Anterior cingulate cortex (tissue), 58 donors: ENCODE data around the gene PFKL.
"Not testable (repeated sequence)": the region's sequence is repeated elsewhere in the genome, so short reads cannot be mapped to it uniquely, and the experiment has no call there.

ENCODE experiments used
- DNase-seq, 58 donors: peaks; one replicate each; lab custom pipeline; 2025; lab: John Stamatoyannopoulos, UW

PFKL gene

DNA sequence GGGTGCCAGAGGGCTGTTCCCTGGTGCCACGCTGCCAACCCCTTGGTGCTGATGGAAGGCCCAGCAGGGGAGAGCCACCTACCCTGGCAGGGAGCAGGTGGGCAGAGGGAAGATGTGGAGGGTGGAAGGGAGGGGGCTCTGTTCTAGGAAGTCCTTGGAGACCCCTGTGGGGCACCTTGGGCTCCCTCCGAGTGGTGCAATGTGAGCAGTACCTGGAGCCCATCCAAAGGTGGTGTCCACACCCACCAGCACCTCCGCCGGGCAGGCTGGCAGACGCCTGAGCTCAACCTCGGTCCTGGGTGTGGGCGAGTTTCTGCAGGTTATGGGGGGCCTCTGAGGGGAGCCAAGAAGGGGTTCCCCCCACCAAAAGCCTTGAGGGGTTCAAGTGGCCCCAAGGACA is 26.8 kb upstream of the PFKL start:
- DNase-seq = no peak

GRCh38 chr21:44275041-44275440 is 24.8 kb upstream of the PFKL start:
- DNase-seq = no peak

DNA sequence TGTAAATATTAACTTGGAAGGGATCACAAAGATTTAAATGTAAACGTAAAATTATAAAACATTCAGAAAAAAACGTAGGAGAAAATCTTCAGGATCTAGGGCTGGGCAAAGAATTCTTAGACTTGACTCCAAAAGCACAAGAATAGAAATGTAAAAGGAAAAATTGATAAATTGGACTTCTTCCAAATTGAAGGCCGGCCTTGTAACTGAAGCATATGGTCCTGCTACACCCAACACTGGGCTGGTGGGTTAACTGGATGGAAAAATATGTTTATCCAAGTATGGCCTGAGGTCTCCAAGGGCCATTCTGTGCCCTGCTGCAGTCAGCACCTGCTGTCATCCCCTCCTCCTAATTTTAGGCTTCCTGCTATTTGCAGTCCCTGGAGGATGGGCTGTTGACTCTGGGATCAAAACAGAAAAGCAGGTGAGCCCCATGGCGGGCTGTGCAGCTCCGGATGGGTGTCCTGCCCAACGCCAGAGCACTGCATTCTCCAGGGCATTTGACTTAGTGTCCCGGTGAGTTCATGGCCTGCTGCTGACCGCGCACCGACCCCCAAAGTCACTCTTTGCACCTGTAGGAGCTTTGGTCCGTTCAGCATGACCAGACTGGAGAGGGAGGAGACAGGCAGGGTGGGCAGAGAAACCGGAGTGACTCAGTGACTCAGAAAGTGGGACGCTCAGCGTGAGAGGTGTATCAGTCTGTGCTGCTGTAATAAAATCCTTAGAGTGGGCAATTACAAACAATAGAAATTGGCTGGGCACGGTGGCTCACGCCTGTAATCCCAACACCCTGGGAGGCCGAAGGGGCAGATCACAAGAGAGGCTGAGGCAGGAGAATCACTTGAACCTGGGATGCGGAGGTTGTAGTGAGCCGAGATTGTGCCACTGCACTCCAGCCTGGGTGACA is 20.2 kb upstream of the PFKL start:
- no peak for DNase-seq

DNA sequence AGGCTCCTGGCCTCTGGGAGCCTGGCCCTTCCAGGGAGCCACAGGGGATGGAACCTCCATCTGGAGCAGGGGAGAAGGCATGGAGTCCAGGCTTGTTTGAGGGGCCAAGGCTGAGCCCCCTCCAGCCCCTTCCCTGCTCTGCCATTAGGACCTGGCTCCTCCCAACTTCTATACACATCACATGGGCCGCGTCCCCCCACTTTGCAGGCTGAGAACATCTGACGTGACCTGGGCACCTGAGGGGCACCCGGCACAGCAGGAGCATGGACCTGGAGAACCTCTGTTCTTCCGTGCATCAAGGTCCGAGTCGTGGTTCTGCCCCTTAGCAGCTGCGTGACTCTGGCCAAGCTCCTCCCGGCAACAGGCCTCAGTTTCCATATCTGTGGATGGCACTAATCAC is 18.1 kb upstream of the PFKL start:
- no peak for DNase-seq

DNA sequence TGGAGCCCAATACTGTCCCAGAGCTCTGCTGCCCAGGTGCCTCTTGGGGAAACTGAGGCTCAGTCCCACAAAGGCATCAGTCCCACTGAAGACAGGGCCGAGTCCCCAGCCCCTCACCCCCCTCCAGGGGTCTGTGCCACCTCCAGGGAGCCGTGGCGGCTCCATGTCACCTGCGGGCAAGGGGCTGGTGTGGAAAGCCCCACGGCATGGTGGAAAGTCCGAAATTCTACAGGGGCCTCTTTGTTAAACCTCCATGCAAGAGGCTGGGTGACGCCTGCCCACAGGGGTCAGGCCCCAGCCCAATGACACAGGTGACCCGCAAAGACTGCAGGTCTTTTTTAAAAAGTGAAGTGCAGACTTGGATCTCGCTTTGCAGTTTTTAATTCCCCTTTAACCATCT is 17.5 kb upstream of the PFKL start:
- DNase-seq = no peak

- DNase-seq = not testable (repeated sequence)
These were observed 16.6 kb upstream of the PFKL start for GRCh38 chr21:44283211-44283785.

DNA sequence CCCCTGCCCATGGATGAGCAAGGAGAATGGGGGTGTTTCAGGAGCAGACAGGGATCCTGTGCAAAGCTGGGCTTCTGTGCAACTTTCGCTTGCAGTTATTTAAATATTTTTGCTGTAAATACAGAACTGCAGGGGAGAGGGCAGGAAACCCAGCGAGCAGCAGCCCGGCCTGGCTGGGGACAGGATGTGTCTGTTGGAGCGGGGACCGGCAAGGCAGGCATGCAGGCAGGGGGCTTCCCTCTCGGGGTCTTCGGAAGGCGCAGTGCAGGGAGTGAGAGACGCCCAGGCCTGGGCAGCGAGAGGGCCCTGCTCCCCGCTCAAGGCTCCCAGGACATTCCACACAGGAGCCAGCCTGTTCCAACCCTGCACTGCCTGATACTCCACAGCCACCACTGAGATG is 15.9 kb upstream of the PFKL start:
- DNase-seq = no peak

DNA sequence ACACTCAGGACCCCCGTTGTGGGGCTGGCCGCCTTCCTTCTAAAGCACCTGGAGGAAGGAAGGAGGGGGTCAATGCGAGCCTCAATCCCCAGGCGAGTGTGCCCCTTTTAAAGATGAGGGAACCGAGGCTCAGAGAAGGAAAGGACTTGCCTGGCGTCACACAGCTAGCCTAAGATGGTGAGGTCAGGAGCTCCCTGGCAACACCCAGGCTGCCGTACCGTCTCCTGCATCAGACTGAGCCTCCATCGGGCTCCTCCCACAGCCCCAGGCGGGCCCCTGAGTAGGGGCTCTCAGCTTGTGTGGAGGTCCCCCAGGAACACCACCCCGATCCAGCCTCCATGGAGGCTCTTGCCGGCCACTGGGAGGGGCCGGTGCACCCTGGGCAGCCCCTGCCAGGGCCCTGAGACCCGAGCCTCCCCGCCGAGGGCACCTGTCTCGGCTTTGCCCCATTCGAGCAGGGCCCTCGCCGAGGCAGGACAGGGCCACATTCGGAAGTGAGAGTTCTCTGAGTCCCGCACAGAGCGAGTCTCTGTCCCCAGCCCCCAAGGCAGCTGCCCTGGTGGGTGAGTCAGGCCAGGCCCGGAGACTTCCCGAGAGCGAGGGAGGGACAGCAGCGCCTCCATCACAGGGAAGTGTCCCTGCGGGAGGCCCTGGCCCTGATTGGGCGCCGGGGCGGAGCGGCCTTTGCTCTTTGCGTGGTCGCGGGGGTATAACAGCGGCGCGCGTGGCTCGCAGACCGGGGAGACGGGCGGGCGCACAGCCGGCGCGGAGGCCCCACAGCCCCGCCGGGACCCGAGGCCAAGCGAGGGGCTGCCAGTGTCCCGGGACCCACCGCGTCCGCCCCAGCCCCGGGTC is 14.5 kb upstream of the PFKL start, which contains the start of gene AIRE:
Gene AIRE (plus strand): TSS at position 739 of the 855 bp plus-strand sequence. CDS start 131 bp downstream, outside the sequence.
- DNase-seq = no peak

DNA sequence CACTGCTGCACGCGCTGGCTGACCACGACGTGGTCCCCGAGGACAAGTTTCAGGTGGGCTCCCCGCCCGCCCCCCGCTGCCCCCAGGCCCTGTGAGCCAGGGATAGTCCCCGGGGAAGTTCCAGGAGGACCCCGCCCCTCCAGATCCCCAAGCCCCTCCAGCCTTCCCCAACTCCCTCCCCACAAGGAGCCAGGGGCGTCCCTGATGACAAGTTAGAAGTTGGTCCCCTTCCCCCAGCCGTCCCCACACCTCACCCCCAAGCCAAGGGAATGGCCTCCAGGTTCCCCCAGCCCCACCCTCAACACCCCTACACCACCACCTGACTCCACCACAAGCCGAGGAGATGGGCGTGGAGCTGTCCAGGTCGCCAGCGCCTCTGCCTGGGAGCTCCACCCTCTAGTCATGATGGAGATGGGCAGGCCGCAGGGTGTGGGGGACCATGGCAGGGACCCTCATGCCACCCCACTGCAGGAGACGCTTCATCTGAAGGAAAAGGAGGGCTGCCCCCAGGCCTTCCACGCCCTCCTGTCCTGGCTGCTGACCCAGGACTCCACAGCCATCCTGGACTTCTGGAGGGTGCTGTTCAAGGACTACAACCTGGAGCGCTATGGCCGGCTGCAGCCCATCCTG is 13.7 kb upstream of the PFKL start:
- no peak for DNase-seq

- DNase-seq = no peak
These were observed 12.9 kb upstream of the PFKL start for GRCh38 chr21:44286716-44287632.

GRCh38 chr21:44288251-44289110 is 11.4 kb upstream of the PFKL start:
- DNase-seq = no peak

DNA sequence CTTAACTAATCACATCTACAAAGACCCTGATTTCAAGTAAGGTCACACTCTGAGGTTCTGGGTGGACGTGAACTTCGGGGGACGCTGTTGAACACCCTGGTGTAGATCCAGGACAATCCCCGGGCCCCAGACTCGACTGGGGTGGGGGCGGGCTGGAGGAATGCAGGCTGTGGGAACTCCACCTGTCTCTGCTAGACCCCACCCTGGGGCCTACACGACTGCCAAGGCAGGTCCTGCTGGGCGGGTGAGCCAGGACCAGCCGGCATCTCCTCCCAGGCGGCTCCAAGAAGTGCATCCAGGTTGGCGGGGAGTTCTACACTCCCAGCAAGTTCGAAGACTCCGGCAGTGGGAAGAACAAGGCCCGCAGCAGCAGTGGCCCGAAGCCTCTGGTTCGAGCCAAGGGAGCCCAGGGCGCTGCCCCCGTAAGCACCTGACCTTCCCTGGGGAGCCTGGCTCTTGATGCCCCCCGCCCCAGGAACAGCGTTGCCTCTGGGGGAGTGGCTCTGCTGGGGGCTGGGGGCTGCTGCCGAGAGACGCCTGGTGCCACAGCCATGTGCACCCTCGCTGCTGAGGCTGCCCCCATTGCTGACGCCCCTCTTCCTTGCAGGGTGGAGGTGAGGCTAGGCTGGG is 10.4 kb upstream of the PFKL start:
- DNase-seq = no peak

DNA sequence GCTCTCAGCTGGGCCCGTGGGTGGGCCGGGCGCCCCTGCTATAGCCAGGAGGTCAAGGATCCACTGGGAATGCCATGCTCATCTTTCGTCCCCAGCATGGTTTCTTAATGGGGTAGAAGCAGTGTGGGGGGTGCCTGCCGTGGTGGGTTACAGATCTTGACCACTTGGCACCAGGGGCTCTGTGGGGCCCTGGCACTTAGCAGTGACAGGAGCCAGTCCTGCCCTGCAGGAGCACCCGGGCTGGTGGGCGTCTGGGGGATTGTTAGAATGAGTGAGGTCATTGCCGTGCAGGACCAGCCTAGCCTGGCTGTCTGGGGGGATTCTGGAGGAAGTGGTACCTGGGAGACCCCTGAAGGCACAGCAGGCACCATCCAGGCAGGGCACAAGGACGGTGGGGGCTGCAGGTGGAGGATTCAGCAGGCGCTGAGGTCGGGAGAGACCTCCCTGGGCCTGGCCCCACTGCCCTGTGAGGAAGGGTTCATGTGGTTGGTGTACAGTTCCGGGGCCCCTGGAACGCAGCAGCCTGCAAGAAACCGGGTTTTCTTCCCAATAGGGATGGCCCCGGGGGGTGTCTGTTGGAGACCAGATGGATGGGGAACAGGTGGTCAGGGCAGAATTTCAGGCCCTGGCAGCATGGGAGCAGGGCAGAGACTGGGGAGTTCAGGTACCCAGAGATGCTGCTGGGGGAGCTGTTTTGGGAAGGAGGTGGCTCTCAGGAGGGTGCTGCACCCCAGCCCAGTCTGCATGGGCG is 9.4 kb upstream of the PFKL start:
- DNase-seq = no peak

DNA sequence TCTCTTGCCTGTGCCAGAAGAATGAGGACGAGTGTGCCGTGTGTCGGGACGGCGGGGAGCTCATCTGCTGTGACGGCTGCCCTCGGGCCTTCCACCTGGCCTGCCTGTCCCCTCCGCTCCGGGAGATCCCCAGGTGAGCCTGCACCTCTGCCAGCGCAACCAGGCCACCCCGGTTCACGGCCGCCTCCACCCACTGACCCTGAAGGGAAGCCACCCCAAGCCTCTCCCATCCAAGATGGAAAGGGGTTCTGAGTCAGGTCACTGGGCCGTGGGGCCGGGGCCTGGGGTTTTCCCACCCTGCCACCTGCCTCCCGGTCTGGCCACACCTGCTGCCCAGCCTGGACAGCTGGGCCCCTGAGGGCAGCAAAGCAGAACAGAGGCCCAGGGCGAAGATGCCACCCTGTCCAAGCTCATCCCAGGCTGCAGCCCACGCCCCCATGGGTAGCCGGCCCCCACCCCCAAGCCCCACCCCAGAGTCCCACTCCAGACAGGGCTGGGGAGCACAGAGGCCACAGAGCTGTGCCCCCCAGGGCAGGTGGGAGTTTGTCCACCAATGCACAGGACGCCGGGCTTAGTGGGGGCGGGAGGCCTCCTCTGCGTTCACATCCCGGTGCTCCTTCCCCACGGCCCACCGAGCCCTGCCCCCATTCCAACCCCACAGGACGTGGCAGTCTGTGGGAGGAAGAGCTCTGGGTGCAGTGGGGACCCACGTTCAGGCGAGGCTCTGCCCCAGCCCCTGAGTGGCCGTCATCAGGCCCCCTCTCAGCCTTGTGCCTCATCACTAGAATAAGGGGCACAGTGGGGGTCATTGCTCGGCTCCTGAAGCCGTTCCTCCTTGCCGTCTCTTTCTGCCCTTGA is 8.5 kb upstream of the PFKL start:
- no peak for DNase-seq

DNA sequence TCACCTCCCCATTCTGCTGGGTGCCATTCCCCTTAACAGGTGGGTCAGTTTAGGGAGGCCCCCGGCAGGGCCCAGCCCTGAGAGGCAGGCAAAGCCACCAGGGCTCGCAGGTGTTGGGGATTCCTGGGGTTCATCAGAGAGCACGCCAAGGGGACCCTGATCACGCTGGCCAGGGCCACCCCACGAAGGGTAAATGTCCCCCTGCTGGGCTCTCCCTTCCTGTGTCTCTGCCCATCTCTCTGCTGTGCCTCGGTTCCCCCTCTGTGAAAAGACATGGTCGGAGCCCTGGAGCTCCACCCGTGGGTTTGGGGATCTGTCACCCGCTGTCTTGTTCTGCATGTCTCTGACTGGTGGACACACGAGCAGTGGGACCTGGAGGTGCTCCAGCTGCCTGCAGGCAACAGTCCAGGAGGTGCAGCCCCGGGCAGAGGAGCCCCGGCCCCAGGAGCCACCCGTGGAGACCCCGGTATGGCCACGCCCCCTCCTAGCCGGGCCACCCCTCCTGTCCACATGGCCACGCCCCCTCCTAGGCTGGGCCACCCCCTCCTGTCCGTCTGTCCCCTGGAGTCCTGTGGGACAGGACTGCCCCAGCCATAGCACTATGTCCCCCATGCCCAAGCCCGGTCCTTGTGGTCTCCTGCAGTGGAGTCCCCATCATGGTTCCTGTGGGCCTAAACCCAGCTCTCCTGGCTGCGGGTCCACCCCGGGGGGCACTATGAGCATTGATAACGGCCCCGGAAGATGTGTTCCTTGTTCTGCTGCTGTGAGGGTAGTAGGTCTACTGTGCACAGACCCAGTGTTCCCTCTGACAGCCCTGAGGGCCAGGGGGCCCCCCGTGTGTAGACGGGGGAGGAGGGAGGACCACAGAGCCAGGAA is 7.7 kb upstream of the PFKL start:
- DNase-seq = no peak
